Upper lobe of left lung (tissue), 4 donors: Measurements from ENCODE around the gene MRAP.

Source experiments
- EP300 ChIP-seq, 4 donors: sonication (generic); formaldehyde crosslinking; IDR thresholded peaks; one replicate each; pipeline ENCODE4 v1.5.1; 2017; ENCODE audit warnings: antibody characterized with exemption in 4 of 4, control low read depth in 2 of 4
- POLR2AphosphoS5 ChIP-seq, 2 donors: sonication (generic); formaldehyde crosslinking; IDR thresholded peaks; one replicate each; pipeline ENCODE4 v1.5.1; 2017; ENCODE audit warnings: antibody characterized with exemption in 2 of 2
- TF ChIP-seq, protein P1 (sequence below), 6 experiments: fragments of 450-650 bp in 4 of 6; fragments of 200-600 bp in 2 of 6; sonication (generic) in 2 of 6; IDR thresholded peaks; one replicate each; pipeline ENCODE4 v1.5.1; 2016 to 2019; ENCODE audit warnings: antibody characterized with exemption in 6 of 6

DNA sequence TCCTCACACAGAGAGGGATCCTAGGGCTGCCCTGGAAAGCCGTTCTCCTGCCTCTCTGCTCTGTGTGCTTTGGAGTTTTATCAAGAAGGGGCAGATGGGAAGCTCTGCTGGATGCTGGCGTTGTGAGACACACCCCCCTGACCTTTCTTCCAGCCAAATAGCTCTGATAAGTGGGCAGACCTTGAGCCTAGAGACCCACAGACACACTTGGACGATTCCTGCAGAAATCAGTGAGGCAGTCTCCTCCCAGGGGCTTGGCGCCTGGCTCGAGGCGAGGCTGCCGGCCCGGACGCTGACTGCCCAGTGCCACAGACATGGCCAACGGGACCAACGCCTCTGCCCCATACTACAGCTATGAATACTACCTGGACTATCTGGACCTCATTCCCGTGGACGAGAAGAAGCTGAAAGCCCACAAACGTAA, at the start of gene MRAP:
- TF ChIP-seq, protein P1, sequence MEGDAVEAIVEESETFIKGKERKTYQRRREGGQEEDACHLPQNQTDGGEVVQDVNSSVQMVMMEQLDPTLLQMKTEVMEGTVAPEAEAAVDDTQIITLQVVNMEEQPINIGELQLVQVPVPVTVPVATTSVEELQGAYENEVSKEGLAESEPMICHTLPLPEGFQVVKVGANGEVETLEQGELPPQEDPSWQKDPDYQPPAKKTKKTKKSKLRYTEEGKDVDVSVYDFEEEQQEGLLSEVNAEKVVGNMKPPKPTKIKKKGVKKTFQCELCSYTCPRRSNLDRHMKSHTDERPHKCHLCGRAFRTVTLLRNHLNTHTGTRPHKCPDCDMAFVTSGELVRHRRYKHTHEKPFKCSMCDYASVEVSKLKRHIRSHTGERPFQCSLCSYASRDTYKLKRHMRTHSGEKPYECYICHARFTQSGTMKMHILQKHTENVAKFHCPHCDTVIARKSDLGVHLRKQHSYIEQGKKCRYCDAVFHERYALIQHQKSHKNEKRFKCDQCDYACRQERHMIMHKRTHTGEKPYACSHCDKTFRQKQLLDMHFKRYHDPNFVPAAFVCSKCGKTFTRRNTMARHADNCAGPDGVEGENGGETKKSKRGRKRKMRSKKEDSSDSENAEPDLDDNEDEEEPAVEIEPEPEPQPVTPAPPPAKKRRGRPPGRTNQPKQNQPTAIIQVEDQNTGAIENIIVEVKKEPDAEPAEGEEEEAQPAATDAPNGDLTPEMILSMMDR (IDR thresholded peaks at IDR 0.05), result no peak
- TF ChIP-seq POLR2AphosphoS5 (IDR thresholded peaks at IDR 0.05), result no peak
- TF ChIP-seq EP300 (IDR thresholded peaks at IDR 0.05), result no peak
